OCI-LY7 (cell line): Measurements from ENCODE around the gene AARS2. TPM values are rescaled to one million over a fixed set of nuclear protein-coding genes. Genes with fewer than 3 reads are reported as not detected.
"Not testable (repeated sequence)": the region's sequence is repeated elsewhere in the genome, so short reads cannot be mapped to it uniquely, and the experiment has no call there.

ENCODE experiments used
- BruUV-seq: library from RNA; stranded (reverse); fragments of 400-500 nt; replicated peaks from 2 replicates; lab custom pipeline; 2021; lab: Mats Ljungman, UMichigan
- CTCF ChIA-PET: fragments of 300-600 bp; sonication (Branson Sonifier 250); formaldehyde crosslinking; loops from one replicate; lab custom pipeline; 2022; ENCODE audit warnings: antibody characterized with exemption; ENCODE audit not compliant: unreplicated experiment; lab: Charles Lee
- POLR2A ChIA-PET: fragments of 300-600 bp; sonication (Branson Sonifier 250); formaldehyde crosslinking; loops from one replicate; lab custom pipeline; 2022; ENCODE audit warnings: antibody characterized with exemption; lab: Charles Lee
- DNase-seq: peaks from one replicate; pipeline ENCODE4 v3.0.0-alpha.2; 2015; ENCODE audit warnings: low spot score
- H2AFZ ChIP-seq: fragments of 200-600 bp; sonication (generic), shearing (Covaris generic); 2 replicates; pipeline ENCODE4 v1.6.1; 2014; ENCODE audit warnings: mild to moderate bottlenecking, antibody characterized with exemption, low read length, moderate library complexity
- H3K27ac ChIP-seq: fragments of 200-600 bp; sonication (generic); 2 replicates; pipeline ENCODE4 v1.5.1; 2014; ENCODE audit warnings: mixed run types, low read depth, mild to moderate bottlenecking, moderate library complexity, low read length, inconsistent platforms; ENCODE audit not compliant: poor library complexity, severe bottlenecking
- H3K36me3 ChIP-seq: fragments of 200-600 bp; sonication (generic); 2 replicates; pipeline ENCODE4 v1.6.1; 2014; ENCODE audit warnings: mild to moderate bottlenecking, antibody characterized with exemption, low read length, moderate library complexity, mixed read lengths; ENCODE audit not compliant: insufficient read depth
- H3K4me1 ChIP-seq: fragments of 200-600 bp; sonication (generic); 2 replicates; pipeline ENCODE4 v1.5.1; 2014; ENCODE audit warnings: mild to moderate bottlenecking, low read length; ENCODE audit not compliant: insufficient read depth, poor library complexity, severe bottlenecking
- H3K4me2 ChIP-seq: fragments of 200-600 bp; sonication (generic); 2 replicates; pipeline ENCODE4 v1.6.1; 2014; ENCODE audit warnings: mild to moderate bottlenecking, low read length
- H3K4me3 ChIP-seq: fragments of 200-600 bp; sonication (generic); 2 replicates; pipeline ENCODE4 v1.5.1; 2014; ENCODE audit warnings: mild to moderate bottlenecking, low read depth, low read length; ENCODE audit not compliant: poor library complexity, severe bottlenecking
- H3K79me2 ChIP-seq: fragments of 200-600 bp; sonication (generic); 2 replicates; pipeline ENCODE4 v1.6.1; 2016; ENCODE audit warnings: low read depth, mild to moderate bottlenecking, low read length, moderate library complexity, mixed read lengths; ENCODE audit not compliant: insufficient read depth
- H3K9me2 ChIP-seq: fragments of 200-600 bp; sonication (generic); 2 replicates; pipeline ENCODE4 v1.6.1; 2016; ENCODE audit warnings: mild to moderate bottlenecking, low read length, mixed read lengths; ENCODE audit not compliant: insufficient read depth
- H3K9me3 ChIP-seq: fragments of 200-600 bp; sonication (generic); 2 replicates; pipeline ENCODE4 v1.6.1; 2014; ENCODE audit warnings: mild to moderate bottlenecking, mixed run types, low read length, mixed read lengths
- H4K20me1 ChIP-seq: fragments of 200-600 bp; sonication (generic); 2 replicates; pipeline ENCODE4 v1.6.1; 2014; ENCODE audit warnings: mild to moderate bottlenecking, antibody characterized with exemption, low read length, moderate library complexity, mixed read lengths; ENCODE audit not compliant: insufficient read depth
- CTCF ChIP-seq: fragments of 200-600 bp; sonication (generic); conservative IDR thresholded peaks from 2 replicates; pipeline ENCODE4 v1.5.1; 2014; ENCODE audit warnings: mild to moderate bottlenecking, antibody characterized with exemption, low read length, moderate library complexity, mixed read lengths
- EZH2phosphoT487 ChIP-seq: fragments of 200-600 bp; sonication (generic); IDR thresholded peaks from 2 replicates; pipeline ENCODE4 v1.6.1; 2018; ENCODE audit warnings: low read depth, borderline replicate concordance, mild to moderate bottlenecking, mixed run types, antibody characterized with exemption, low read length, moderate library complexity, mixed read lengths
- intact Hi-C: fragments of 100-400 bp; cut with micrococcal nuclease; formaldehyde crosslinking; loops from one replicate; pipeline ENCODE4 v1.10.0; 2022; ENCODE audit not compliant: unreplicated experiment
- total RNA-seq, 2 experiments: library from RNA; depleted of rRNA in 1 of 2; stranded (reverse); fragments of >200 nt in 1 of 2; shearing (Covaris generic) in 1 of 2; gene quantifications; 2 replicates each; pipeline ENCODE4 v1.2.3, GENCODE V29; 2014 to 2022

The AARS2 gene
- total RNA-seq, 2 experiments from 2014 or later, result 20.7 to 22.0 TPM

DNA sequence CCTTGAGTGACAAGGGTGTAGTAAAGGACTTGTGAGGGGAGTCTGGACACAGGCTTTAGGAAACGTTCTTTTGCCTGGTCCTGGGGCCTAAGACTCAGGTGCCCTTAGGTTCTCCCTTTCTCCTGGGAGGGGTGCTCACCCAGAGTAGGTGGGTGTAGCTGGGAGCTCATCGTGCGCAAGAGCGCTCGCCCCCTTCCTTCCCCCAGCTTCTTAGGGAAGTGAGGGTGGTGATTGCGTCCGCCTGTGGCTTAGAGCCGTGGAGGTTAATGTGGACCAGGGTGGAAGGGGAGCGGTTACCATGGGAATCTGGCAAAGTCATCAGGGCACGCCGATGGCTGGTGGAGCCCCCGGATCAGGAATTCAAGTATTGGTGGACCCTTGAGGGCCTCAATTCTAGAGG, 3.3 kb upstream of the AARS2 start:
- no peak overlapping the region for H3K27ac ChIP-seq
- H3K36me3 ChIP-seq, result peaks cover 5% of the 10 kb centered on the region; the same call in 1 of the 2 replicates
- no peak for DNase-seq
- no peak overlapping the region for H3K4me2 ChIP-seq
- no peaks in the 10 kb centered on the region for H4K20me1 ChIP-seq
- H3K79me2 ChIP-seq, result peaks cover 11% of the 10 kb centered on the region; the same call in 1 of the 2 replicates
- no peak for TF ChIP-seq CTCF
- TF ChIP-seq EZH2phosphoT487, result no peak
- no peak overlapping the region for H3K4me3 ChIP-seq
- no peak overlapping the region for H2AFZ ChIP-seq
- intact Hi-C loops, result no loop called here
- no peaks in the 10 kb centered on the region for H3K9me2 ChIP-seq
- no peaks in the 10 kb centered on the region for H3K9me3 ChIP-seq
- POLR2A ChIA-PET, result no interaction called here
- CTCF ChIA-PET, result no interaction called here
- H3K4me1 ChIP-seq, result peaks cover 10% of the 10 kb centered on the region
- no TSS peak for BruUV-seq

DNA sequence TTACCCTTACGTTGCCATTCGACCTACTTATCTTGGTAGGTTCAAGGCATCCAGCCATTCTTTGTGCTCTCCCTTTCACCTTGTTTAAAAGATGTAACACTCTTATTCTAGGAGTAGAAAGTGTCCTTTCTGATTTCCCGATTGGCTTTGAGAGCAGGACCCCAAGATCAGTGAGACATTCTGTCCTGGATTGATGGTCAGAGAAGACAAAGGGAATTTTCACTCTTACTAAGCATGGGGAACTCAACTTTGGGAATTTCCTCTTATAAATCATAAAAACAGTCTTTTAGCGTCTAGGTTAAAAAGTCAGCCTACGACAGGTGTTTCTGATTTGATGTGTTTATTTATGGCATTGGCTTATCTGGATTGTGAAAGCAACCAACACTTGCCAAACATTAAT, 2.8 kb upstream of the AARS2 start:
- DNase-seq, result no peak
- intact Hi-C loops, result no loop called here
- H3K4me1 ChIP-seq, result peaks cover 10% of the 10 kb centered on the region
- no peaks in the 10 kb centered on the region for H4K20me1 ChIP-seq
- TF ChIP-seq CTCF (no peak), EZH2phosphoT487 (no peak)
- no peak overlapping the region for H2AFZ ChIP-seq
- H3K9me3 ChIP-seq, result no peaks in the 10 kb centered on the region
- peaks cover 11% of the 10 kb centered on the region; the same call in 1 of the 2 replicates for H3K79me2 ChIP-seq
- ChIA-PET CTCF (interaction anchor here (0.6 kb wide), 1 partner anchor 135 kb away, joined by 4 read pairs; no protein-coding TSS in a partner anchor), POLR2A (no interaction called here)
- H3K27ac ChIP-seq, result no peak overlapping the region
- peaks cover 10% of the 10 kb centered on the region for H3K36me3 ChIP-seq
- H3K9me2 ChIP-seq, result no peaks in the 10 kb centered on the region
- H3K4me3 ChIP-seq, result no peak overlapping the region
- H3K4me2 ChIP-seq, result no peak overlapping the region
- BruUV-seq, result no TSS peak

DNA sequence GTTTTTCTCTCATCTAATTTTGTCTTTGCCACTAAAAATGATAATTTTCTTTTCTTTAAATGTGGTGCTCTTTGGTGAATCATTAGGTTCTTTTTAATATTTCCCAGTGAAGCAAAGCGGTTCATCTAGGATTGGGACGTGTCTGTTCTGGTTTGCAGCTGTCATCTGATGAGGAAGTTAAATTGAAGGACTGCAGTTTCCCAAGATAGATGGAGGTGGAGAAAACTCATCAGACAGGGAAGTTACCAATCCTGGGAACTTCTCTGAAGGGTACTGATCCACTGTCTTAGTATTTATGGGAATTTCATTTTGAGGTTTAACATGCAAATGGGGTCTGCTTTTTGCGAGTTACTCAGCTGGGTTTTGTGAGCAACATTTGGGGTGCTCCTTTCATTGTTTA, 2.4 kb upstream of the AARS2 start:
- POLR2A ChIA-PET, result no interaction called here
- no peak overlapping the region for H3K4me3 ChIP-seq
- no peak overlapping the region for H3K4me2 ChIP-seq
- DNase-seq, result no peak
- CTCF ChIA-PET, result interaction anchor here (0.6 kb wide), 1 partner anchor 135 kb away, joined by 4 read pairs; no protein-coding TSS in a partner anchor
- no peaks in the 10 kb centered on the region for H4K20me1 ChIP-seq
- intact Hi-C loops, result no loop called here
- H3K79me2 ChIP-seq, result peaks cover 11% of the 10 kb centered on the region; the same call in 1 of the 2 replicates
- peaks cover 10% of the 10 kb centered on the region for H3K4me1 ChIP-seq
- no peak for TF ChIP-seq EZH2phosphoT487
- no peak for TF ChIP-seq CTCF
- peaks cover 15% of the 10 kb centered on the region for H3K36me3 ChIP-seq
- BruUV-seq, result no TSS peak
- H3K27ac ChIP-seq, result no peak overlapping the region
- H2AFZ ChIP-seq, result no peak overlapping the region
- no peaks in the 10 kb centered on the region for H3K9me2 ChIP-seq
- no peaks in the 10 kb centered on the region for H3K9me3 ChIP-seq

DNA sequence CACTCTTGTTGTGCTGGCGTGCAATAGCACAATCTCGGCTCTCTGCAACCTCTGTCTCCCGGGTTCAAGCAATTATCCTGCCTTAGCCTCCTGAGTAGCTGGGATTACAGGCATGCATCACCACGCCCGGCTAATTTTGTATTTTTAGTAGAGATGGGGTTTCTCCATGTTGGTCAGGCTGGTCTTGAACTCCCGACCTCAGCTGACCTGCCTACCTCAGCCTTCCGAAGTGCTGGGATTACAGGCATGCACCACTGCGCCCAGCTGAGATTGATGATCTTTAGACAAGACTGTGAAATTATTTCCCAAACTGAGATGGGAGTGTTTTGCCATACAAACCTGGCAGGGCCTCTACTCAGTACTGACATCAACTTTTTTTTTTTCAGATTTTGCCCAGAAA, 1.5 kb upstream of the AARS2 start:
- H3K79me2 ChIP-seq, result peaks cover 11% of the 10 kb centered on the region; the same call in 1 of the 2 replicates
- H2AFZ ChIP-seq, H3K4me2 ChIP-seq, H3K27ac ChIP-seq, H3K9me2 ChIP-seq, H3K4me3 ChIP-seq, H3K9me3 ChIP-seq, H3K4me1 ChIP-seq, POLR2A ChIA-PET, H4K20me1 ChIP-seq, intact Hi-C loops, DNase-seq, CTCF ChIA-PET, BruUV-seq: not testable (repeated sequence)
- peaks cover 23% of the 10 kb centered on the region for H3K36me3 ChIP-seq
